Adrenal gland (tissue), 12 donors: ENCODE measurements around the gene TIMP2. TPM values are rescaled to one million over a fixed set of nuclear protein-coding genes. Genes with fewer than 3 reads are reported as not detected.

ENCODE experiments used
- DNase-seq, 7 donors: peaks; one replicate each; pipeline ENCODE4 v3.0.0-alpha.2; 2019 to 2020
- H3K27ac ChIP-seq, 5 donors: fragments of 200-600 bp; sonication (generic) in 4 of 5; 1 replicate in 3 of 5; 2 replicates in 2 of 5; pipeline versions ENCODE4 v1.5.1 to v1.8.0; 2016 to 2020; ENCODE audit warnings: mild to moderate bottlenecking in 1 of 5
- H3K27me3 ChIP-seq: fragments of 200-600 bp; 2 replicates; pipeline ENCODE4 v1.8.0; 2021
- H3K36me3 ChIP-seq, 2 donors: fragments of 200-600 bp; replicated peaks in 1 of 2; 1 replicate in 1 of 2; 2 replicates in 1 of 2; pipeline versions ENCODE4 v1.5.1 to v1.8.0; 2018 to 2022
- H3K4me1 ChIP-seq, 2 donors: fragments of 200-600 bp; replicated peaks in 1 of 2; 1 replicate in 1 of 2; 2 replicates in 1 of 2; pipeline versions ENCODE4 v1.5.1 to v1.8.0; 2018 to 2021
- H3K4me3 ChIP-seq, 4 donors: fragments of 200-600 bp; sonication (generic) in 3 of 4; one replicate each; pipeline ENCODE4 v1.5.1; 2016 to 2018
- H3K9me3 ChIP-seq, 3 donors: fragments of 200-600 bp; sonication (generic) in 1 of 3; replicated peaks in 1 of 3; 1 replicate in 2 of 3; 2 replicates in 1 of 3; pipeline versions ENCODE4 v1.5.1 to v1.8.0; 2016 to 2021
- CTCF ChIP-seq, 6 experiments: fragments of 450-650 bp in 4 of 6; fragments of 200-600 bp in 2 of 6; sonication (generic) in 1 of 6; IDR thresholded peaks; 1 replicate in 5 of 6; 2 replicates in 1 of 6; pipeline versions ENCODE4 v1.5.1 to v1.8.0; 2016 to 2021; ENCODE audit warnings: antibody characterized with exemption in 6 of 6, mild to moderate bottlenecking in 2 of 6, moderate library complexity in 1 of 6
- POLR2A ChIP-seq, 2 donors: fragments of 450-650 bp; IDR thresholded peaks; one replicate each; pipeline ENCODE4 v1.6.1; 2017; ENCODE audit warnings: antibody characterized with exemption in 2 of 2, mild to moderate bottlenecking in 2 of 2, moderate library complexity in 1 of 2
- WGBS, 4 donors: extraction: QIAGEN DNeasy Blood & Tissue Kit in 2 of 4; methylation state at CpG; one replicate each; pipeline versions ENCODE4 v1.1.5 to v1.1.7; 2013 to 2017; 5-methylcytosine and 5-hydroxymethylcytosine counted together
- intact Hi-C, 2 donors: fragments of 100-400 bp; cut with DNase I; formaldehyde crosslinking; loops; one replicate each; pipeline versions ENCODE4 v1.14.1 to v1.15.0; 2022 to 2023
- polyA plus RNA-seq, 3 donors: library from polyadenylated mRNA; stranded (reverse); fragments of 200-250 nt in 2 of 3; fragments of 350-450 nt in 1 of 3; fragmentation: Illumina TruSeq in 1 of 3; extraction: RNeasy Lipid Tissue Mini Kit (QIAGEN cat#74804) in 1 of 3; gene quantifications; one replicate each; pipeline ENCODE4 v1.2.3, GENCODE V29; 2013 to 2014
- total RNA-seq, 9 donors: library from RNA; depleted of rRNA in 4 of 9; stranded (reverse); fragments of >200 nt in 4 of 9; fragments of 120-200 nt in 1 of 9; fragmentation: NEBNext Ultra II Directional in 1 of 9; extraction: Animal tissue kit (Norgen Biotek cat#: 25700) in 1 of 9; gene quantifications; one replicate each; pipeline versions ENCODE4 v1.1.0 to v1.2.4, GENCODE V29; 2013 to 2023
- donor health status: healthy with polysubstance abuse.
- donor health status: Bipolar disorder and iron deficiency.
- donor health status: DM: yes; HTN: yes; CAD: no.
- donor health status: DM: no; HTN: no; CAD: no.
- donor health status: DM: no; HTN: no; CAD: no.
- donor health status: DM: yes; HTN: yes; CAD: no.

Gene TIMP2
- total and polyA plus RNA-seq, 12 donors: 20.2 to 275 (median 176) TPM

GRCh38 chr17:78896834-78897663 lies 28.1 kb downstream of the TIMP2 start:
- peaks cover 0 to 42% of the 10 kb centered on the region in 2 donors for H3K4me1 ChIP-seq
- no peak overlapping the region for H3K4me3 ChIP-seq
- no peaks in the 10 kb centered on the region for H3K9me3 ChIP-seq
- TF ChIP-seq POLR2A (IDR thresholded peaks at IDR 0.05) (no peak), CTCF (IDR thresholded peaks at IDR 0.05) (no peak)
- H3K27ac ChIP-seq: peak overlapping the region in 2 of 5 donors; percentile 57 to 77
- intact Hi-C loops: no loop called here
- H3K36me3 ChIP-seq: peaks cover 0 to 9% of the 10 kb centered on the region in 2 donors
- DNase-seq: no peak
- 82 to 95% (median 90%) methylated on average over 10 to 34 of the region's 34 CpGs for WGBS, 4 donors
- no peaks in the 10 kb centered on the region for H3K27me3 ChIP-seq

GRCh38 chr17:78896091-78896833 lies 28.9 kb downstream of the TIMP2 start:
- intact Hi-C loops: no loop called here
- TF ChIP-seq POLR2A (IDR thresholded peaks at IDR 0.05): no peak
- TF ChIP-seq CTCF (IDR thresholded peaks at IDR 0.05): no peak
- Histone ChIP-seq H3K4me3 (no peak overlapping the region), H3K27me3 (no peaks in the 10 kb centered on the region), H3K4me1 (peaks cover 0 to 45% of the 10 kb centered on the region in 2 donors), H3K27ac (peak overlapping the region in 2 of 5 donors; percentile 57 to 77), H3K9me3 (no peaks in the 10 kb centered on the region), H3K36me3 (peaks cover 0 to 8% of the 10 kb centered on the region in 2 donors)
- WGBS, 4 donors: 78 to 90% (median 83%) methylated on average over 12 to 20 of the region's 20 CpGs
- DNase-seq: no peak

- no peak for TF ChIP-seq CTCF (IDR thresholded peaks at IDR 0.05)
- TF ChIP-seq POLR2A (IDR thresholded peaks at IDR 0.05): no peak
- Histone ChIP-seq H3K36me3 (no peaks in the 10 kb centered on the region), H3K9me3 (no peaks in the 10 kb centered on the region), H3K27ac (peak overlapping the region in 2 of 5 donors; percentile 57 to 77), H3K4me3 (no peak overlapping the region), H3K4me1 (peaks cover 0 to 49% of the 10 kb centered on the region in 2 donors), H3K27me3 (no peaks in the 10 kb centered on the region)
- no peak for DNase-seq
- 57 to 80% (median 65%) methylated on average over 5 of the region's 5 CpGs for WGBS, 4 donors
- intact Hi-C loops: no loop called here
Measured at GRCh38 chr17:78895322-78895721, 29.9 kb downstream of the TIMP2 start.

GRCh38 chr17:78893684-78894083 lies 31.5 kb downstream of the TIMP2 start:
- H3K27ac ChIP-seq: peak overlapping the region in 1 of 5 donors; percentile 15
- H3K4me3 ChIP-seq: no peak overlapping the region
- TF ChIP-seq CTCF (IDR thresholded peaks at IDR 0.05) (no peak), POLR2A (IDR thresholded peaks at IDR 0.05) (no peak)
- 57 to 67% (median 64%) methylated on average over 4 of the region's 4 CpGs for WGBS, 4 donors
- DNase-seq: no peak
- intact Hi-C loops: no loop called here
- H3K4me1 ChIP-seq: peaks cover 0 to 62% of the 10 kb centered on the region in 2 donors
- no peaks in the 10 kb centered on the region for H3K36me3 ChIP-seq
- no peaks in the 10 kb centered on the region for H3K27me3 ChIP-seq
- no peaks in the 10 kb centered on the region for H3K9me3 ChIP-seq
